ENCODE results near the gene SH3BP1.

Gene SH3BP1

GRCh38 chr22:37674248-37674647, 34.8 kb downstream of the SH3BP1 start:
- peak overlapping the region; percentile 79 for H3K27ac ChIP-seq (ENCODE audit: low read depth, low read length)
- no peaks in the 10 kb centered on the region for H4K20me1 ChIP-seq (ENCODE audit: control insufficient read depth, insufficient read depth, low read depth, low read length)
- no peaks in the 10 kb centered on the region; the same call in 1 of the 2 replicates for H3K79me2 ChIP-seq (ENCODE audit: control insufficient read depth, low read length)
- H3F3A ChIP-seq (ENCODE audit: control insufficient read depth, insufficient read depth): peaks cover 29% of the 10 kb centered on the region
- no peaks in the 10 kb centered on the region for H3K9me3 ChIP-seq (ENCODE audit: control insufficient read depth, insufficient read depth, low read length)
- H3K36me3 ChIP-seq (ENCODE audit: control insufficient read depth, low read length): peaks cover 9% of the 10 kb centered on the region; the same call in 1 of the 2 replicates
- no peak for TF ChIP-seq CTCF (IDR thresholded peaks at IDR 0.05; ENCODE audit: low read depth, low read length, poor library complexity, severe bottlenecking)
- TF ChIP-seq EZH2phosphoT487 (IDR thresholded peaks at IDR 0.05; ENCODE audit: borderline replicate concordance, low read length): no peak
- H3K27me3 ChIP-seq (ENCODE audit: control insufficient read depth, low read length): no peaks in the 10 kb centered on the region
- H3K4me3 ChIP-seq (ENCODE audit: low read length): 0 out of 2 replicates have a peak overlapping the region, but pooled peaks have one; percentile 32
- H3K9me2 ChIP-seq (replicated peaks; ENCODE audit: control insufficient read depth, low read length): no peaks in the 10 kb centered on the region
- H3K4me1 ChIP-seq (ENCODE audit: control insufficient read depth, low read length): peaks cover 63% of the 10 kb centered on the region
- peak overlapping the region; percentile 42 for H3K4me2 ChIP-seq (ENCODE audit: low read length)

GRCh38 chr22:37674951-37675929, 35.8 kb downstream of the SH3BP1 start, which contains the start of gene LGALS1:
TSS of gene LGALS1 (plus strand) at chr22:37675636. CDS start at chr22:37675703, 67 bp downstream.
- H3K4me3 ChIP-seq (ENCODE audit: low read length): peak within 1 kb of the TSS; percentile 74
- H3K27ac ChIP-seq (ENCODE audit: low read depth, low read length): peak within 1 kb of the TSS; percentile 79
- no peaks in the 10 kb centered on the region for H3K9me3 ChIP-seq (ENCODE audit: control insufficient read depth, insufficient read depth, low read length)
- H3K36me3 ChIP-seq (ENCODE audit: control insufficient read depth, low read length): peaks cover 6% of the 10 kb centered on the region; the same call in 1 of the 2 replicates
- peaks cover 63% of the 10 kb centered on the region for H3K4me1 ChIP-seq (ENCODE audit: control insufficient read depth, low read length)
- no peak for TF ChIP-seq CTCF (IDR thresholded peaks at IDR 0.05; ENCODE audit: low read depth, low read length, poor library complexity, severe bottlenecking)
- no peaks in the 10 kb centered on the region; the same call in 1 of the 2 replicates for H3K79me2 ChIP-seq (ENCODE audit: control insufficient read depth, low read length)
- peak within 1 kb of the TSS; percentile 87 for H3K4me2 ChIP-seq (ENCODE audit: low read length)
- H3F3A ChIP-seq (ENCODE audit: control insufficient read depth, insufficient read depth): peaks cover 29% of the 10 kb centered on the region
- no peaks in the 10 kb centered on the region for H4K20me1 ChIP-seq (ENCODE audit: control insufficient read depth, insufficient read depth, low read depth, low read length)
- H3K27me3 ChIP-seq (ENCODE audit: control insufficient read depth, low read length): no peaks in the 10 kb centered on the region
- H3K9me2 ChIP-seq (replicated peaks; ENCODE audit: control insufficient read depth, low read length): no peaks in the 10 kb centered on the region

- H3K9me3 ChIP-seq (ENCODE audit: control insufficient read depth, insufficient read depth, low read length): no peaks in the 10 kb centered on the region
- no peaks in the 10 kb centered on the region for H3K27me3 ChIP-seq (ENCODE audit: control insufficient read depth, low read length)
- peak overlapping the region; percentile 79 for H3K27ac ChIP-seq (ENCODE audit: low read depth, low read length)
- H3K79me2 ChIP-seq (ENCODE audit: control insufficient read depth, low read length): no peaks in the 10 kb centered on the region; the same call in 1 of the 2 replicates
- peaks cover 6% of the 10 kb centered on the region; the same call in 1 of the 2 replicates for H3K36me3 ChIP-seq (ENCODE audit: control insufficient read depth, low read length)
- H3K4me1 ChIP-seq (ENCODE audit: control insufficient read depth, low read length): peaks cover 62% of the 10 kb centered on the region
- H3K4me2 ChIP-seq (ENCODE audit: low read length): peak overlapping the region; percentile 87
- no peaks in the 10 kb centered on the region for H4K20me1 ChIP-seq (ENCODE audit: control insufficient read depth, insufficient read depth, low read depth, low read length)
- H3K4me3 ChIP-seq (ENCODE audit: low read length): peak overlapping the region; percentile 74
- H3K9me2 ChIP-seq (replicated peaks; ENCODE audit: control insufficient read depth, low read length): no peaks in the 10 kb centered on the region
- peaks cover 29% of the 10 kb centered on the region for H3F3A ChIP-seq (ENCODE audit: control insufficient read depth, insufficient read depth)
- TF ChIP-seq EZH2phosphoT487 (IDR thresholded peaks at IDR 0.05; ENCODE audit: borderline replicate concordance, low read length): no peak
- no peak for TF ChIP-seq CTCF (IDR thresholded peaks at IDR 0.05; ENCODE audit: low read depth, low read length, poor library complexity, severe bottlenecking)
These were observed 36.7 kb downstream of the SH3BP1 start for GRCh38 chr22:37675930-37676735.
